Measurements from ENCODE around the gene ACVR2B. TPM values are rescaled to one million over a fixed set of nuclear protein-coding genes. Genes with fewer than 3 reads are reported as not detected.

Gene ACVR2B
- total RNA-seq, 4 donors from 2014 or later = 3.8 to 15.1 (median 5.7) TPM

DNA sequence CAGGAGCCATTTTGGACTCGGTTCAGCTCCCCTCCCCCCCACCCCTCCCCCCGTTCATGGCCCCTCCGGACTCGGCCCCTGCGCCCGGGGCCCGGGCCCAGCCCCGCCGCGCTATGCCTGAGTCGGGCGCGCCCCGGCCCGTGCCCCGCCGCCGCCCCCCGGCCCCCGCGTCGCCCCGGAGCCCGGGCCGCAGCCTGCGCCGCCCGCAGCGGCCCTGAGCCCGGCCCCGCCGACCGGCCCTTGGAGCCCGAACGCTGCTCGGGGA, 155 bp downstream of the ACVR2B start:
- TF ChIP-seq, protein P1, sequence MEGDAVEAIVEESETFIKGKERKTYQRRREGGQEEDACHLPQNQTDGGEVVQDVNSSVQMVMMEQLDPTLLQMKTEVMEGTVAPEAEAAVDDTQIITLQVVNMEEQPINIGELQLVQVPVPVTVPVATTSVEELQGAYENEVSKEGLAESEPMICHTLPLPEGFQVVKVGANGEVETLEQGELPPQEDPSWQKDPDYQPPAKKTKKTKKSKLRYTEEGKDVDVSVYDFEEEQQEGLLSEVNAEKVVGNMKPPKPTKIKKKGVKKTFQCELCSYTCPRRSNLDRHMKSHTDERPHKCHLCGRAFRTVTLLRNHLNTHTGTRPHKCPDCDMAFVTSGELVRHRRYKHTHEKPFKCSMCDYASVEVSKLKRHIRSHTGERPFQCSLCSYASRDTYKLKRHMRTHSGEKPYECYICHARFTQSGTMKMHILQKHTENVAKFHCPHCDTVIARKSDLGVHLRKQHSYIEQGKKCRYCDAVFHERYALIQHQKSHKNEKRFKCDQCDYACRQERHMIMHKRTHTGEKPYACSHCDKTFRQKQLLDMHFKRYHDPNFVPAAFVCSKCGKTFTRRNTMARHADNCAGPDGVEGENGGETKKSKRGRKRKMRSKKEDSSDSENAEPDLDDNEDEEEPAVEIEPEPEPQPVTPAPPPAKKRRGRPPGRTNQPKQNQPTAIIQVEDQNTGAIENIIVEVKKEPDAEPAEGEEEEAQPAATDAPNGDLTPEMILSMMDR (IDR thresholded peaks at IDR 0.05; ENCODE audit: low read depth) = no peak

DNA sequence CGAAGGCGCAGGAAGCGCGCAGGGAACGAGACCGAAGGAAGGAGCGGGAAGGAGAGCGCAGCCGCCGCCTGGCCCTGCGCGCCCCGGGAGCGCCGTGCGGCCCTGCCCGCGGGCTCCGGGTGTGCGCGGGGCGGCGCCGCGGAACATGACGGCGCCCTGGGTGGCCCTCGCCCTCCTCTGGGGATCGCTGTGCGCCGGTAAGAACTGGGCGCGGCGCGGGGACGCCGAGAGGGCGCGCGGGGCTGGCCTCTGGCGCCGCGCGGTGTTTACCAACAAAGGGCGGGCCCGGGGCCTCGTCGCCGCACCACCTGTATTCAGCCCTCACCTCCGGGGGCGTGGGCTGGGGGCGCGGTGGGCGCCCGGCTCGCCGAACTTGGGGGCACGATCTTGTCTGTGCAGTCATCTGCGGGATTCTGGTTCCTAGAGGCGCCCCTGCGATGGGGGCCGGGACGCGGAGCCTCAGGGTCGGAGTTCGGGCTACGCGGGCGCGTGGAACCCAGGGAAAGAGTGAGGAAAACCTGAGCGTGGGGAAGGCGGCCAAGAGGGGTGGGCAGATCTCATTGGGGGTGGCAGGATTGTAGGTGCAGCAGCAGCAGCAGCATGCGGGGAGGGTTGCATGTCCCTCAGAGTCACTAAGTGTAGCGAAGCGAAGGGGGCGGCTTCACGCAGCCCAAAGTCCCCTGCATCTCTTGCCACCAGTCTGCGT, 641 bp downstream of the ACVR2B start:
- TF ChIP-seq, protein P1 (IDR thresholded peaks at IDR 0.05; ENCODE audit: low read depth) = no peak

DNA sequence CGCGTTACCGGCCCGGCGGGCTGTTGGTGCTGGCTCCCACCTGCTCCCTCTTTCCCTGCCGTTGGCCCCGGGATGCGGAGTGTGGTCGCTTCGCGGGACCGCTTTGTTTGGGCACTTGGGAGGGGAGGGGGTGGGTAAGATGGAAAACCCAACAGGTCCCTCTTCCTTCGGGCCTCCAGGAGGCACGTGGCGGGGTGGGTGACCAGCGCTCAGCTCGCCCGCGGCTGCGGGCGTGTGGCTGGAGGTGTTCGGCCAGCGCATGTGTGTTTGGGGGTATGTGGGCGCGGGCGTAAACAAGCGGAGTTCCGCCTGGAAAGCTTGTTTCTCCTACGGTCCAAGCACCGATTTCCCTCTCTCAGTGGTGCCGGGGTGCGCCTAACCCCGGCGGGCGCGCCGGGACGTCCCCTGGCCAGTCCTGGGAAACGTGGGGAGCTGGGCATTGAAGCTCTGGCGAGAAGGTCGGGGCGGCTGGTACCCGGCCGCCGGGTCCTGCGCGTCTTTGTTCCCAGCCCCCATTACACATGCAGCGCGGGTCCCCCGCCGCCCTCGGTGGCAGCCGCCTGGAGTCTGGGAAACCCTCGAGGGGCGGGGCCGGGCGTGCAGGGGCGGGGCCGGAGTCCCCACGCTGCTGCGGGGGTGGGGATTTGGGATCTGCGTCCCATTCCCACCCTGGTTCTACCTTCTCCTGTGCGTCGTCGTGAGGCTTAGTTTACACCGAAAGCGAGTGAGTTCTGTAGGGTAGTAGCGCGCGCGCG, 1.4 kb downstream of the ACVR2B start:
- TF ChIP-seq, protein P1 (IDR thresholded peaks at IDR 0.05; ENCODE audit: low read depth) = no peak

DNA sequence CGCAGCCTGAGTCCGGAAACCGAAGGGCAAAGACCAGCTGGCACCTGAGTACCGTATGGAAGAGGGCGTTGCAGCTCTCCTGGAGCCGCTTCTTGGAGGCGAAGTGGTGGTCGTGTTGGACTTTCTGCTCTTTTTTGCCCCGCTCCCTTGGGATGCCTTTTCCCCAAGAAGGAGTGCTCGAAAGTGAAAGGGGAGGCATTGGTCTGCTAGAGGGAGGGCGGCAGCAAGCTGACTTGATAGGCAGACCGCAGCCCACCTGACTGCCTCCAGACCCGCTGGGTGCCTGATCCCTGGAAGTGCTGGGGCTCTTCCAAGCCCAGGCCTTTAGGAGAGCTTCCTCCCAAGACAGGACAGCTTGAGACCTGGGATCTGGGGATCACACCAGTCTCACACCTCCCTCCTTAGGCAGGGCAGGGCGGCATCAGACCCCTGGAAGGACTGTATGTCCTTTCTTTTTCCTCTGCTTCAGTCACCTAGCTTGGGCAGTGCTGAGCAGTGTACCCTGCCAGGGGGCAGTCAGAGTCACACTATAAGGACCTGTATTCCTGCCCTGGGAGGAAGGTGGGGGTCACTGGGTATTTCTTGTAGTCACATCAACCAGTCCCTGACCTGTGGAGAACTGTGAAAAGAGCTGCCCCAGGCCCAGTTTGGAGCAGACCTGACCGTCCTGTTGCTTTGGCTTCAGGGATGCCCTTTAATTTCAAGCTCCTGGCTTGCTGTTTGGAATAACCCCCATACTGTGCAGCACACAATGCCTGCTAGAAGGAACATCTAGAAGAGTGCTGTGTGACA, 2.1 kb downstream of the ACVR2B start:
- TF ChIP-seq, protein P1 (IDR thresholded peaks at IDR 0.05; ENCODE audit: low read depth) = no peak

DNA sequence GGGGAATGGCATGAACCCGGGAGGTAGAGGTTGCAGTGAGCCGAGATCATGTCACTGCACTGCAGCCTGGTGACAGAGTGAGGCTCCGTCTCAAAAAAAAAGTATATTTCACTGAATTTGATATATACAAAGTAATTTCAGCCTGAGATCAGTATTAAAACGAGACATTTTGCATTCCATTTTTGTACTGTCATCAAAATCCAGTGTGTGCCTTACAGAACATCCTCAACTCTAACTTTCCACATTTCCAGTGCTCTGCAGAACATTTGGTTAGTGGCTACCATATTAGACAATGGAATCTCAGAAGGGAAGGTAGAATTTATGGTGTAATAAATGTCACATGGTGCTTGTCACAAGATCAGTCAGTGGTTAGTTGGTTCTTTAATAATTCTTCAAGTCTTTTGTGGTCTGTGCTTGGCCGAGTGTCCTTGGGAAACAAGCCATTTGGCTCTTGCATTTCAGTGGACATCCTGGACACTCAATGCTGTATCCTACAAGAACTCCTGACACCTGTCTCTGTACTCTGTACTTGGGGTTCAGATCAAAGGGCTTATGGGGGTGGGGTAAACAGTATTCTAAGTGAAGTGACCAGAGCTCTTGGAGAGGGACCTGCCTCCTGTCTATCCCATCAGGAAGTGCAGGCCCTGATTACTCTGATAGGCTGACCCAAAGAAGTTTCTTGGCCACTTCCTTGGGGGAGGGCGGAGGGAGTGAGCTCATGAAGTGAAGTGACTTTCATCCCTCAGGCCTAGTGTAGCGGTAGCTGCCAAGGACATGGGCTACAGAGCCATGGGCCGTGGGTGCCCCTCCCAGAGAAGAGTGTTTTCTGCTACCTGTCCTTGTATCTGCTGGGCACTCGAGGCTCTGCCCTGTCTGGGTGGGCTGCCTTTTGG, 3.7 kb downstream of the ACVR2B start:
- TF ChIP-seq, protein P1 (IDR thresholded peaks at IDR 0.05; ENCODE audit: low read depth) = no peak

DNA sequence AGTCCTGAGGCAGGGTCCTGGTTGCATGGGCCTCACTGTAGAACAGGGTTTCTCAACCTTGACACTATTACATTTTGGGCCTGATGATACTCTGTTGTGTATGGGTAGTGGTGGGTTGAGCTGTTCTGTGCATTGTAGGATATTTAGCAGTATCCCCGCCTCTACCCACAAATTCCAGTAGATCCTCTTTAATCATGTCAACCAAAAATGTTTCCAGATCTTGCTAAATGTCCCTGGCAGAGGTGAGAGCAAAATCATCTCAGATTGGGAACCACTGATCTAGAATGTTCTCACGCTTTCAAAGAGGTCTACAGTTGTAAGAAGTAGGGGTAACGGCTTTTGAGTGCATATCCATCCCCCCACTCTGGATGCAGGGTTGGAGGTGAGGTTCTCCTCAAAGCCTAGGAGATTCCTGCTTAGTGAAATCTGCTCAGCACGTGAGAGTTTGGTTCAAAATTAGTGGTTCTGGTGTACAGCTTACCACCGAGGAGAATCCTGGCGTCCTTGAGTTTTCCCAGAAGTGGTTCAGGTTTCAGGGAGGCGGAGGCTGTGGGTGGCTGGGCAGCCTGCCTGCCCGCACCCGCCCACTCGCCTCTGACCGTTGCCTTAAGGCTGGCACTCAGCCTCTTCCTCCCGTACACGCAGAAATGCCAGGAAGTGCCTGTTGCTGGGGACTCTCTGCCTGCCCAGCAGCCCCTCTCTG, 5.3 kb downstream of the ACVR2B start:
- TF ChIP-seq, protein P1 (IDR thresholded peaks at IDR 0.05; ENCODE audit: low read depth) = no peak

Data from subcutaneous adipose tissue (tissue), 4 donors.